Colonic mucosa (tissue), 4 donors: ENCODE measurements around the gene OR5A1. TPM values are rescaled to one million over a fixed set of nuclear protein-coding genes. Genes with fewer than 3 reads are reported as not detected.

Experiments used
- DNase-seq: peaks from one replicate; pipeline ENCODE4 v3.0.0-alpha.2; 2020
- H3K27ac ChIP-seq: fragments of 200-600 bp; one replicate; pipeline ENCODE4 v1.8.0; 2021
- H3K27me3 ChIP-seq: fragments of 200-600 bp; one replicate; pipeline ENCODE4 v1.8.0; 2021
- H3K36me3 ChIP-seq: fragments of 200-600 bp; one replicate; pipeline ENCODE4 v1.8.0; 2021
- H3K4me1 ChIP-seq: fragments of 200-600 bp; one replicate; pipeline ENCODE4 v1.8.0; 2021; ENCODE audit warnings: mild to moderate bottlenecking
- H3K4me3 ChIP-seq: fragments of 200-600 bp; one replicate; pipeline ENCODE4 v1.8.0; 2021
- H3K9ac ChIP-seq, 2 donors: one replicate each; pipeline ENCODE4 v1.7.0; 2013; ENCODE audit warnings: control low read depth in 2 of 2, low read depth in 2 of 2, low read length in 2 of 2
- H3K9me3 ChIP-seq: fragments of 200-600 bp; one replicate; pipeline ENCODE4 v1.8.0; 2021
- intact Hi-C: fragments of 100-400 bp; cut with DNase I; formaldehyde crosslinking; loops from one replicate; pipeline ENCODE4 v1.14.1; 2022
- total RNA-seq, 2 donors: library from RNA; stranded (reverse); fragmentation: NEBNext Ultra II Directional in 1 of 2; extraction: Animal tissue kit (Norgen Biotek cat#: 25700) in 1 of 2; gene quantifications; one replicate each; pipeline ENCODE4 v1.2.1, GENCODE V29; 2021
- TF ChIP-seq, protein P1 (sequence below): fragments of 200-600 bp; IDR thresholded peaks from one replicate; pipeline ENCODE4 v1.8.0; 2022; ENCODE audit warnings: antibody characterized with exemption, mild to moderate bottlenecking
- donor health status: healthy.
- donor health status: DM: no; HTN: no; CAD: no.
- donor health status: DM: no; HTN: no; CAD: no.

The OR5A1 gene
- not detected for total RNA-seq

DNA sequence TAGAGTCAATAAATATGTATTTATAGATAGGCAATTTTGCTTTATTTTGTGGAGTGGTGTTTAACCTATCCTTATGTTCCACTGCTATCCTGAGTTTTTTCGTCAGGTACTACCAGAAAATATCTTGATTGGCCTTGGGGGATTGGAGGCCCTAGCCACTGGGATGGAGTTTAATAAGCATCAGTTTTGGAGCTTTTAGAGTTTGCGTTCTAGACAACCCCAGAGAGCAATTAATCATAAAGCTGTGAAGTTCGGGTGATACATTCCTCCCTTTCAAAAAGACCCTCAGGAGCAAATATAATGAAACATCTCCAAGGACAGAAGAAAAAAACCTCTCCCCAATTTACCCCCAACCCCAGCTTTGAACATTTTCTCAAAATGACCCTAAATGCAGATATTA lies at the start of gene OR5A1:
TSS of gene OR5A1 (plus strand) at position 301 of the 400 bp plus-strand sequence. CDS start 6,700 bp downstream, outside the sequence.
- Histone ChIP-seq H3K36me3 (no peaks in the 10 kb centered on the region), H3K27ac (no peak within 1 kb of the TSS), H3K9ac (no peak within 1 kb of the TSS), H3K4me1 (no peaks in the 10 kb centered on the region), H3K9me3 (no peaks in the 10 kb centered on the region), H3K27me3 (no peaks in the 10 kb centered on the region), H3K4me3 (no peak within 1 kb of the TSS)
- intact Hi-C loops, result no loop called here
- no peak for DNase-seq
- TF ChIP-seq, protein P1, sequence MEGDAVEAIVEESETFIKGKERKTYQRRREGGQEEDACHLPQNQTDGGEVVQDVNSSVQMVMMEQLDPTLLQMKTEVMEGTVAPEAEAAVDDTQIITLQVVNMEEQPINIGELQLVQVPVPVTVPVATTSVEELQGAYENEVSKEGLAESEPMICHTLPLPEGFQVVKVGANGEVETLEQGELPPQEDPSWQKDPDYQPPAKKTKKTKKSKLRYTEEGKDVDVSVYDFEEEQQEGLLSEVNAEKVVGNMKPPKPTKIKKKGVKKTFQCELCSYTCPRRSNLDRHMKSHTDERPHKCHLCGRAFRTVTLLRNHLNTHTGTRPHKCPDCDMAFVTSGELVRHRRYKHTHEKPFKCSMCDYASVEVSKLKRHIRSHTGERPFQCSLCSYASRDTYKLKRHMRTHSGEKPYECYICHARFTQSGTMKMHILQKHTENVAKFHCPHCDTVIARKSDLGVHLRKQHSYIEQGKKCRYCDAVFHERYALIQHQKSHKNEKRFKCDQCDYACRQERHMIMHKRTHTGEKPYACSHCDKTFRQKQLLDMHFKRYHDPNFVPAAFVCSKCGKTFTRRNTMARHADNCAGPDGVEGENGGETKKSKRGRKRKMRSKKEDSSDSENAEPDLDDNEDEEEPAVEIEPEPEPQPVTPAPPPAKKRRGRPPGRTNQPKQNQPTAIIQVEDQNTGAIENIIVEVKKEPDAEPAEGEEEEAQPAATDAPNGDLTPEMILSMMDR, result no peak

DNA sequence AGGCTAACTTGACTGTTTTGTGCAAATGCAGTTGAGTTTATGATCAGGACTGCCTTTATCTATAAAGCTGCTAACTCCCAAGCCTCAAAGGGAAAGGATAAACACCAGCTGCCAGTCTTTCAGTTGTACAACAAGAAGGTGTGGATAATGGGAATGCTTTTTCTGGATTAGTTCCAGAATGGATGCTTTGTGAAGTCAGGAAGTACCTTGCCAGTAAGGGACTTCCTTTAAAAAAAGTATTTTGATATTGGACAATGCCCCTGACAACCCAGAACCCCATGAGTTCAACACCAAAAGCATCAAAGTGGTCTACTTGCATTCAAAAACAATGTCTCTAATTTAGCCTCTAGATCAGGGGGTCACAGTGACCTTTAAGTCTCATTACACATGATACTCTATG lies 42.1 kb upstream of the OR5A1 start:
- Histone ChIP-seq H3K4me3 (no peak overlapping the region), H3K36me3 (no peaks in the 10 kb centered on the region), H3K27me3 (no peaks in the 10 kb centered on the region), H3K27ac (no peak overlapping the region), H3K9me3 (no peaks in the 10 kb centered on the region), H3K9ac (no peak overlapping the region), H3K4me1 (no peaks in the 10 kb centered on the region)
- intact Hi-C loops, result no loop called here
- TF ChIP-seq, protein P1, result no peak
- DNase-seq, result no peak

DNA sequence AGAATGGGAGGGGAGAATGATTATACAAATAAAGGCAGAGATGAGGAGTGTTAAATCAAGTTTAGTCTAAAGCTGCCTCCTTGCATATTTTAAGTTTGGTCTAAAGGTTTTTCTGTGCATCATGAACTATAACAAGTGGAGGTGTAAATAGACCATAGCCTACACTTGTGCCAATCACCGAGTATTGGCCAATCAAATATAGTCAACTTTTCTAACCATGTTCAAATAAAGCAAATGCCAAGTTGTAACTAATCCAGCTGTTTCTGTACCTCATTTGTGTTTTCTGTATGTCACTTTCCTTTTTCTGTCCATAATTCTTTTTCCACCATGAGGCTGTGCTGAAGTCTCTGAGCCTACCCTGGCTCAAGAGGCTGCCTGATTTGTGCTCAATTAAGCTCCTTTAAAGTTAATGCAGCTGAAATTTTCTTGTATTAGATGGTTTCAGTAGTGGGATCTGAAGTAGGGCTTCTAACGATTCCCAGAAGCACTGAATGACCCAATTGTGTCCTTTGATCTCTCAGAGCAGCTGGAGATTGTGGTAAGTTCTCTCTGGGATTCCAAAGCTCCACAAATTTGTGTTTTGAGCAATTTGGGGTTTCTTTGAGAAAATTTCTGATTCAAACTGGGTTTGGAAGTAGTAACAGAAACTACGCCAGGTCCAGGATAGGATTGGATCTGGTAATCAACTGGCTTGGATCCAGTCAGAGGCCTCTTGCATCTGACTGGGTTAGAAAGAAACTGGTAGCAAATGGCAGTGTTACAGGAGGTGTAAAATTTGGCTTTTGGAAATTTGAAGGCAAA lies 35.6 kb upstream of the OR5A1 start:
- TF ChIP-seq, protein P1, result no peak
- DNase-seq, result no peak
- H3K9ac ChIP-seq, result no peak overlapping the region
- no peak overlapping the region for H3K4me3 ChIP-seq
- H3K4me1 ChIP-seq, result no peaks in the 10 kb centered on the region
- H3K27me3 ChIP-seq, result no peaks in the 10 kb centered on the region
- H3K9me3 ChIP-seq, result no peaks in the 10 kb centered on the region
- H3K27ac ChIP-seq, result no peak overlapping the region
- intact Hi-C loops, result no loop called here
- H3K36me3 ChIP-seq, result no peaks in the 10 kb centered on the region

- no peak overlapping the region for H3K4me3 ChIP-seq
- no peaks in the 10 kb centered on the region for H3K36me3 ChIP-seq
- H3K27me3 ChIP-seq, result no peaks in the 10 kb centered on the region
- DNase-seq, result no peak
- TF ChIP-seq, protein P1, result no peak
- no peaks in the 10 kb centered on the region for H3K4me1 ChIP-seq
- no peak overlapping the region for H3K27ac ChIP-seq
- H3K9ac ChIP-seq, result no peak overlapping the region
- intact Hi-C loops, result no loop called here
- H3K9me3 ChIP-seq, result no peaks in the 10 kb centered on the region
These were observed 35.1 kb upstream of the OR5A1 start for GRCh38 chr11:59401262-59401552.

DNA sequence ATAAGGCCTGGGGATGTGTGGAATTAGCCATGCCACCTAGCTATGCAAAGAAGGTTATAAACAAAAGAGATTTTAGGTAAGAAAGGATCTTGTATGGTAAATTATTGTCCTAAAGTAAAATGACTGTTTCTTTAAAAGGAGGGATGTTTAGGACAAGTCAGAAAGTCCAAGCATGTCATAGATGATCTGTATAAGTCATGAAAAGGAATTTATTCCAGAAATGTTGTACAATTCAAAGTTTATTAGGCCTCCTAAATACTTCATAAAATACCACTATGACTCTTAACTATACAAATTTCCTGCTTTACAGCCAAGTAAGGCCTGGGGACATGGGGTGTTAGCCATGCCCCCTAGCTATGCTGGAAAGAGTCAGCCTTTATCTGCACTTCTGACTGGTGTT lies 32.7 kb upstream of the OR5A1 start:
- TF ChIP-seq, protein P1, result no peak
- H3K9me3 ChIP-seq, result no peaks in the 10 kb centered on the region
- no peak for DNase-seq

More for the DNA sequence above, 32.7 kb upstream of the OR5A1 start:
- Histone ChIP-seq H3K9ac (no peak overlapping the region), H3K4me3 (no peak overlapping the region), H3K4me1 (no peaks in the 10 kb centered on the region), H3K27me3 (no peaks in the 10 kb centered on the region), H3K36me3 (no peaks in the 10 kb centered on the region), H3K27ac (no peak overlapping the region)
- intact Hi-C loops, result no loop called here
